HTR-8/SVneo (cell line): ENCODE results near the gene PDE4B.

Source experiments
- DNase-seq: peaks from one replicate; pipeline ENCODE4 v3.0.0; 2011; ENCODE audit warnings: low spot score, mixed read lengths; ENCODE audit not compliant: insufficient read length
- FAIRE-seq: peaks from 2 replicates; lab custom pipeline; 2011; peaks lifted over from hg19 to GRCh38; lab: Jason Lieb, UNC

PDE4B gene

DNA sequence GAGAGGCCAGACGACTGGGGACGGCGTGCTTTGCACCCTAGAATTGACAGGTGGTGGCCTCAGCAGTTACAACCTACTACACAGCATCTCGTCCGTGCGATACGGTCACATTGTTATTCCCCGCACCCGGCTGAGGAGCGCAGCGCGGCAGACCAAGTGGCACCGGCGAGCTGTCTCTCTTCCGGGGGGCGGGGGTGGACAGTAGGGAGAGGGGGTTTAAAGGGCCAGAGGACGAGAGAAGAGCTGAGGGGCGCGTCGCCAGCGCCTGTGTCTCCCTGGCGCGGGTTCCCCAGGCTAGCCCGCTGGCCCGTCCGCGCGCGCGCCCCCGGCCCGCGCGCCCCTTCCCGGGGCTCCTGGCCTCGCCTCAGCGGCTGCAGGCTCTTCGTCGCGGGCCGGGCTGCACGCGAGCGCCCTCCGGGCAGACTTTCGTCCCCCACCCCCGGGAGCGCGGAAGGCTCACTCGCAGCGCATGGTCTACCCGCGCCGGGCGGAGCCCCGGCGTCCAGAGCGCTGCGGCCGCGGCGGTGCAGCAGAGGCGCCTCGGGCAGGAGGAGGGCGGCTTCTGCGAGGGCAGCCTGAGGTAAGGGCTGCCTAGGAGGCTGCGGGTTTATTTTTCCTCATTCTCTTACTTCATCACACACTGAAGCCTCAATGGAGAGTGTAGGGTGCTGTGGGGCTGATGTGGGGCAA is at the start of gene PDE4B:
PDE4B (plus strand) TSS at position 227 of the 690 bp plus-strand sequence.
- FAIRE-seq = no peak
- DNase-seq = no peak

DNA sequence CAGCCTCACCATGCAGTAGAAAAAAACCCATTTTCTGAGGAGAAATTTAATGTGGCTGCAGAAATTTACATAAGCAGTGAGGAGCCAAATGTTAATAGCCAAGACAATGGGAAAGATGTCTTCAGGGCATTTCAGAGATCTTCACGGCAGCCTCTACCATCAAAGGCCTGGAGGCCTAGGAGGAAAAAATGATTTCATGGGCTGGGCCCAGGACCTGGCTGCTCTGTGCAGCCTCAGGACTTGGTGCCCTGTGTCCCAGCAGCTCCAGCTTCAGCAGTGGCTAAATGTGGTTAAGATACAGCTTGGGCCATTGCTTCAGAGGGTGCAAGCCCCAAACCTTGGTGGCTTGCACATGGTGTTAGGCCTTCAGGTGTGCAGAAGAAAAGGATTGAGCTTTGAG is 48.0 kb upstream of the PDE4B start:
- DNase-seq = no peak
- no peak for FAIRE-seq

DNA sequence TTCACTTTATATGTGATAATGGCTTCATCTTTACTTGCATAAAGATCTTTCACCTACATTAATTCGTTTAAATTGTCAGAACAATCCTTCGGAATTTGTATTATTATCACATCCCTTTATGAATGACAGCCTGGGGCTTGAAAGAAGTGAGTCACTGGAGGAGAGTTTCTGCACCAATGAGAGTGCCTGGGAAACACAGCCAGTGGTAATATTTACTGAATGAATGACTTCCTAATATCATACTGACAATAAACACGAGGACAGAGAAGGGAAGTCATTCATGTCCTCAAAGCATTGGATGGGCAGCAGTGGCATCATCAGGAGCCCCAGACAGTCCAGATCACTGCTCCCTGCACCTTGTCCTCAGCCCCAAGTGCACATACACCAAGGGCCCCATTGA is 40.7 kb upstream of the PDE4B start:
- DNase-seq = no peak
- no peak for FAIRE-seq

DNA sequence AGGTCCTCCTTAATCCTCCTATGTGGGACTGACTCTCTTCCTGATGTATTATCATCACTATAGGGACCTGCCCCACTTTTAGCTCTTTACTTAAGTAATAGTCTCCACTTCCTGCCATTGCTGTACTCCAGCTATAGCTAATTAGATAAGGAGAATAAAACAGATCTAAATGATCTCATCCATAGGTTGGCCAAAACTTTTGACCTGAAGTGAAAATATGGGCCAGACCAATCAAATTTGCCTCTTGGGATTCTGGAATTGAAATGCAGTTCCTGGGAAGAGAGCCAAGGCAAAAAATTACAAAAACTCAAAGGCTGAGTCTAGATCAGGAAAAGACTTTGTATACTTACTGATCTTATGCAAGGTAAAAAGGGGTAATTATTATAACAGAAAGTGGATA is 36.1 kb upstream of the PDE4B start:
- no peak for DNase-seq
- no peak for FAIRE-seq

DNA sequence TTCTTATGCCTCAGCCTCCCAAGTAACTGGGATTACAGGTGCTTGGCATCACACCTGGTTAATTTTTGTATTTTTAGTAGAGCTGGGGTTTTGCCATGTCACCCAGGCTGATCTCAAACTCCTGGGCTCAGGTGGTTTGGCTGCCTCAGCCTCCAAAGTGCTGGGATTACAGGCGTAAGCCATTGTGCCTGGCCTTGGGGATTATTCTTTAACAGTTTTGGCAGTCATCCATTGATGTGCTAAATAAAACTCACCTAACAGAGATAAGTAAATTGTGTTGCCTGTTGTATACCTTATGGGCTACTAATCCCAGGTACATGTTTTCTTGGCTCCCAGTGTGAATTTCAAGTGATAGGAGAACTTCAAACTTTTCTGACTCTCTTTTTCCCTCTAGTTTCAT is 35.2 kb upstream of the PDE4B start:
- no peak for FAIRE-seq

DNA sequence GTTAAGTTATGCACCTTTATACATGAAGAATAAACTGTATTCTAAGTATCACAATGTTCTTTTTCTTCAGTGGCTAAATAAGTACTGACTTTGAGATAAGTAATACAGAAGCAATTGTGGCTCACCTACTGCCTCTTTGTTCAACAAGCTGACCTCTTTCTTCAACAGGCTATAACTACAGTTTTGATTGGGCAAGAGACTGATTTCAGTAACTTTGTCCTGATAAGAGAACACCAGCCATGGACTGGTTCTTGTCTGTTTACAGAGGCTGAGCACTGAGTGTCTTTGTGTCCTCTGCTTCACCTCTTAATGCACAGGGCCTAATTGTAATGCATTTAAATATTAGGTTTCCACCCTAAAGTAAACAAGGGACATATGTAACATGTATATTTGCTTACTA is 34.6 kb upstream of the PDE4B start:
- FAIRE-seq (no peak), DNase-seq (no peak)

More for the DNA sequence above, 35.2 kb upstream of the PDE4B start:
- no peak for DNase-seq

DNA sequence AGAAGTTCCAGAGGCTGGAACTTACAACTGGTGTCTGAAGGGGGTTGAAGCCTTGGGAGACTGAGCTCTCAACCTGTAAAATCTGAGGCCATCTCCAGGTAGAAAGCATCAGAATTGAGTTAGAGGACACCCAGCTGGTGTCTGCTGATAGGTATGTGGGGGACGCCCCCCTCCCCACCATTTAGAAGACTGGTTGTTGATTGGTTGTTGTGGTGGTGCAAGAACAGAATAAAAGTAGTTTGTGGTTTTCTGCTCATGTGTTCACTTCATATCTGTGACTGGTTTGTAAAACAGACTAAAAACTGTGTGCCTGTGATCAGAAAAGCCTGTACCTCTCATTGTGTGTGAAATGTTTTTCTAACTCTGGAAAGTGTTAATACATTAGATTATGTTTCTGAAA is 33.2 kb upstream of the PDE4B start:
- FAIRE-seq = no peak
- DNase-seq = no peak

DNA sequence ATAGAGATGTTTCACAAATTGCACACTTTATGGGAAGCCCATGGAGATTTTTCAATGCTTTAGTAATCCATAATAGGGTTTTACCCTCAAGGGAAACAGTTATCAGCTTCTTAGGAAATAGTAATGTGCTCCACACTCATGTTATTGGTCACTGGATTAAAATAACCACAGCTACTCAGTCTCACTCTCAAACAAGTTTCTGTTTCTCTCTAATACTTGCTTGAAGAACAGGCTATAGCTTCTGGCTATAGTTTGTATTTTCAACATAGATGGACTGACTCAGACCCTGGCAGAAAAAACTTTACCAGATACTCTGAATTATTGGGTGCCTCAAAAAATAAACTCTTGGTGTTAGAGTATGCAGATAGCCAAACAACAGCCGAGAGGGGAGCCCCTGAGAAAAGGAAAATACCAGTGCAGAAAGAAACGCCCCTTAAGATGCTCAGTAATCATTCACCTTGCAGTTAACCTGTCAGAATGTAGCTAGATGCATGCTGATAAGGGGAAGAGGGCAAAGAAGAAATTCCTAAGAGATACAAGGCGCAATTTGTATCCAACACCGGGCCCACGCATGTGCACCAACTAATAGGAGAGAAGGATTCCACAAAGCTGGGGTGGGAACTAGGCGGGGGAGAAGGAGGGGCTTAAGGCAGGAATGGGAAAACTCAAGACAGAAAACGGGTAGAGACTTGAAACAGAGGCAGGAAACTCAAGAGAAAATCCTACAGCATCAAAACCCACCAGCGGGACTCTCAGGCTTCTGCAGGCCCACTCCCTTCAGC is 30.4 kb upstream of the PDE4B start:
- DNase-seq = no peak
- no peak for FAIRE-seq

DNA sequence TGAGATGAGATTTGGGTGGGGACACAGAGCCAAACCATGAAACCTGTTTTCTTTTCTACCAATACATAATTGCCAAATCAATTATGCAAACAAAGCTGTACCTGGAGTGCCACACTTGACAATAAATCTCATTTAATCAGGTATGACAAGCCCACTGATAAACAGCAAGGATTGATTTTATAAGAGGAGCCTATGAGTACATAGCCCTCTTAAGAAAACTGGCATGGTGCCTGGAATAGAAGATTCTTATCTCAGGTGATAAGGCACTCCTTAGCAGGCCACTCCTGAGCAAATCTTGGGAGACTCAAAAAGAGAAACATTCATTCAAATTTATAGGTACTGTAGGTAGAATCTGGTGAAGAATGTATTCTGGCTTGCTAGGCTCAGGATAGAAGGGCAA is 28.6 kb upstream of the PDE4B start:
- DNase-seq = no peak
- no peak for FAIRE-seq

DNA sequence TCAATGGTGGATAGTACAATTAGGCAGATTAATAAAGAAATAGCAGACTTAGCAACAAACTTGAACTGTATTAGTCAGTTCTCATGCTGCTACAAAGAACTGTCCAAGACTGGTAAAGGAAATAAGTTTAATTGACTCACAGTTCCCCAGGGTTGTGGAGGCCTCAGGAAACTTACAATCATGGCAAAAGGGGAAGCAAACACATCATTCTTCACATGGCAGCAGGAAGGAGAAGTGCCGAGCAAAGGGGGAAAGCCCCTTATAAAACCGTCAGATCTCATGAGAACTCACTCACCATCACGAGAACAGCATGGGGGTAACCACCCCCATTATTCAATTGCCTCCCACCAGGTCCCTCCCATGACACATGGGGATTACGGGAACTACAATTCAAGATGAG is 27.1 kb upstream of the PDE4B start:
- DNase-seq (no peak), FAIRE-seq (no peak)

DNA sequence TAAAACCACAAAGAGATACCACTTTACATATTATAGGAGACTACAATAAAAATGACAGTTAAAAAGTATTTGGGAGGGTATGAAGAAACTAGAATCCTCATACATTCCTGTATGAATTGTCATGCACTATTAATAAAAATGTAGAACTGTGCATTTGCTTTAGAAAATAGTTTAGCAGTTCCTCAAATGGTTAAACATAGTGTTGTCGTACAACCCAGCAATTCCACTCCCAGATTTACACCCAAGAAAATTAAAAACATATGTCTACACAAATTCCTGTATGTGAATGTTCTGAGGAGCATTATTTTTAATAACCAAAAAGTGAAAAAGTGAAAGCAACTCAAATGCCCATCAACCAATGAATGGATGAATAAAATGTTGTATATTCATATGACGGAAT is 23.1 kb upstream of the PDE4B start:
- no peak for FAIRE-seq
- DNase-seq = no peak

DNA sequence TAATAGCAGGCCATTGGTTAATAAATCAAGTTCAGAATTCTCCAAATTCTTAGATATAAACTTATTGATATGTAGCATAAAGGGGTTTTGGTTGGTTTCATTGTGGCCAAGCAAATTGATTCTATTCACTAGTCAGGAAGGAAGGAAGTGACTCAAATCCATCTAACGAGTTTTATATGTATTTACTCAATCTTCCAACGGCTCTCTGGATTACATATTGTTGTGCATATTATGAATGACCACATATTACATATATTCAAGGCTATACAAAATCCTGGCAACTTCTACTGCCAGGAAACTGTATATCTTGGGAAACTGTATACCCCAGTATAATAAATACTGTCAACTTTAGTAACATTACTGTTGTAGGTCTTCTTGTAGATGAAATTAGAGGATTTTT is 20.1 kb upstream of the PDE4B start:
- FAIRE-seq (no peak), DNase-seq (no peak)

DNA sequence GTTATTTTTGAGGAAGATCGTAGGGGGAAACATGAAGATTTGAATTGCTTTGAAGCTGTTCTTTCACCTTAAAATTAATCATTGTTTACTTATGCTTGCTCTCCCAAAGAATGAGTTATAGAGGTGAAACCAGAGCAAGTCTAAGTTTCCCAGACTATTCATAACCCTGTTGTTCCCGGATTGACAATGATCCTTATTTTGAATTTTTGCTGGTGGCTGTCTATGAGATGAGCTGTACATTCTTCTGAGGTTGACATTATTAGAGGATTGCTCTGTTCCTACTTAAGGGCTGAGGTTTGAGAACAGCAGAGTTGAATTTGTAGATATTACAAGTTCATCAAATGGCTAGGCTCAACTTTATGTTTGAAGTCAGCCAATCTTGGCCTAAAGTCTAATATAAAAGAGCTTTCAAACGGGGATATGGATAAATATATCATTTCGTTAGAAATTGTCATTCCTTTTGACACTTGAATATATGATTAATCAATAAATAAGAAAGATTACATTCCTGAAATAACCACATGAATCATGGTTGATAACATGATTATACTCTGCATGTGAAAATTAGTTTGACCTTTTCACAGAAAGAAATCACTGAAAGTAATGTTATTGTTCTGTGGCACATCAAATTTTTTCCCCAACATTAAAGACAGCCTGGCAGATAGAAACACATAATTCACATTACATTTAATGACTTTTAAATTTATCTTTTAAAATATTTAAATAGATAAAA is 19.1 kb upstream of the PDE4B start:
- DNase-seq (no peak), FAIRE-seq (no peak)

DNA sequence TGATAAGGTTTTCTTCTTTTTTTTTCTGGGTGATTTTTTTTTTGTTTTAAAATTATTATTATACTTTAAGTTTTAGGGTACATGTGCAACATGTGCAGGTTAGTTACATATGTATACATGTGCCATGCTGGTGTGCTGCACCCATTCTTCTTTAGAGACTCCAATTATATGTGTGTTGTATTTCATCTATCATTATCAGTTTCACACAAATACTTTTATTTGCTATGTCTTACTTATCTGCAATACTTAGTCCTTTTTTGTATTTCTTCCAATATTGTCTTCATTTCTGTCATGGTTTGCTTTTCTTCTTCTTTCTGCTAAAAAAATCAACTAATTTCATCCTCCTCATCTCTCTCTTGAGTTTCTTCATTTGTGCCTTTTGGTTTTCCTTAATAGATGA is 3.9 kb upstream of the PDE4B start:
- no peak for DNase-seq
- no peak for FAIRE-seq

DNA sequence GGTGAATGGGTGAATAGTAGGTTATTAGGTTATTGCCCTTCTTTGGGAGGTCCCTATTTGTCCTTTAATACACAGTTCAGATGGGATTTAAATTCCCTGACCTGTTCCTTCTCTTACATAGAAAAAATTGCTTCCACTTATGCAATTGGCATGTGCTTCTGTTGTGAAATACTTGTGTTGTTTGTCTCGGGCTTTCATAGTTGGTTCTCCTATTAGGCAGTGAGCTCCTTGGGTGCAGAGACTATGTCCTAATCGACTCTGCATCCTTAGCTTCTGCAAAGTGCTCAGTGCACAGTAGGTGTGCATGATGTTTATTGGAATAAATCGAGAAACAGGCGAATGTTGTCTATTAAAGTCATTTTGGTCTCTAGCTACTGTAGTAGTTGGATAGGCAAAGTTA is 1.3 kb upstream of the PDE4B start:
- DNase-seq (no peak), FAIRE-seq (no peak)

DNA sequence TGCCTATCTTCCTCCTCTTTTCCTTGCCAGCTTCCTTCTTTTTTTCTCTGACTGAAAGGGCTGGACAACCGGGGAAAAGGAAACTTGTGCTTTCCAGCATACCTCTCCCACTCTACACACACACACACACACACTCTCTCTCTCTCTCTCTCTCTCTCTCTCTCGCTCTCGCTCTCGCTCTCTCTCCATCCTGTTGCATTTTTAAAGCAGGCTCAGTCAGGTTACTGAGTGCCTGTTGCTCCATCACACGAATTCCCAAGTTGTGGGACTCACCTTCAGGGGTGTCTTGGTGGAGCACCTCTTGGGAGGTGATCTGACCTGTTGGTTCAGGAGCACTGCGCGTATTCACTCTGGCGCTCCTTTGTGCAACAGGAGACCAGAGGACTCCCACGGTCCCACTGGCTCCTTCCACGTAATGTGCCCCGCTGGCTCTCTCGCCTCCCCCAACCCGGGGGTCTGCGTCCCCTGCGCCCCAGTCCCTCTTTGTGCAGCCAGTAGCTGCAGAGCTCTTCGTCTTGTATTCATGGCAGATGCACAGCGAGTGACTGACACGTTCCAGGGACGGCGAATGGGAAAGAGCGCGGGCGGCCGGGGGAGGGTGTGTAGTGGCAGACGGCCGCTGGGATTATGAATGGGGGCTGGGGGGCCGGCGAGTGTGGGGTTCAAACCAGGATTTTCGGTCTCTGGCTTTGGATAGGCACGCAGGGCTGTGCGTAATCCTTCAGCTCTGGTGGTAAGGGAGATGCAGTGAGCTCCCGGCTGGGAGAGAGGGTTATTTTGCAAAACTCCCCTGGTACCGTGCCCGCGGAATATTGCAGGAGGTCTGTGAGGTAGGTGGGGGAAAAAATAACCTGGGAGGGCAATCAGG is 660 bp upstream of the PDE4B start:
- no peak for FAIRE-seq

DNA sequence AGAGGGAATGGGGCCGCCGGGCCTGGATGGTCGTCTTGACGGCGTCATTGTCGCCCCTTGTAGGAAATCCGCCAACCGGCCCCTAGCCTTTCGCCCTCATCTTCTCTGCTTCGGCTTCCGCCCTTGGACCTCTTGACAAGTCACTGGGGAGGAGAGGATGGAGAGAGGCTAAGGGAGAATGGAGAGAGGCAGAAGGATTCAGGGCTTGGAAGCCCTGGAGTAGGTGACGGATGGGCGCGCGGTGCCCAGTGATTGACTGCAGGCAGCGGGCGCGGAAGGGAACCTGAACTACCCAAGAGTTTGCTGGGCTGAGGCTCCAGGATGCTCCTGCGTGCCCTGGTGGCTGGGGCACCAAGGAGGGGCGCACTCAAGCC is 651 bp downstream of the PDE4B start:
- FAIRE-seq (no peak), DNase-seq (no peak)

More for the DNA sequence above, 660 bp upstream of the PDE4B start:
- no peak for DNase-seq

DNA sequence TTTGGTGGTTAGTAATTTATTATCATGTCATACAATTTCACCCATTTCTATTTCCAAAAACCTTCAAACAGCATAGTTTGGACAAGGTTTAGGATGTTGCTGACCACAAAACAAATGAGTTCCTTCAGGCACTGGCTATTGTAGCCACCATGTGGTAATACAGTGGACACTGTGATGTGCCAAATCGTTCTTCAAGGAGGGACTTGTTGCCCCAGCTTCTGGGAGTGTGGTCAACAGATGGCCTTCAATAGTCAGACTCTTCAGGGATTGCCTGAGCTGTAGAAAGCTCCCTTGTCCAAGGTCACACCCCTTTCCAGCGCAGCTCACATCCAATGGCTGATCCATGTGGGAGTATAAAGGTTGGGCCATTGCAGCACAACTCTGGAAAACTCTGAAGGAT is 2.6 kb downstream of the PDE4B start:
- FAIRE-seq (no peak), DNase-seq (no peak)

DNA sequence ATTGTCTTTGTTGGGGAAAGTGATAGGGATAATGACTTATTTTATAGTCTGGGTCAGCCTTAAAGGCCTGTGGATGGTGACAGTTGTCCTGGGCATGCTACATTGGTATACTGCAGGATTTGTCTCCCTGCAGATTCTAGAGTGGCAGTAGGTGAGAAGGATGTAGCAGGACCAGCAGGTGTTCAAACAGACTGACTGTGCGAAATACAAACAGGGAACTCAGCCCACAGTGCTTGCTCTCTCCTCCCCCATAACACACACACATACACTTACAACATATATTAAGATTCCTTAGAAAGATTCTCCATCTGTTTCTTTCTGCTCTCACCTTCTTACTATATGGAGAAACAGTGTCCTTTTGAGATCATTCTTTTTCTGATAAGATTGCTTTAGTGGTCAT is 6.9 kb downstream of the PDE4B start:
- no peak for FAIRE-seq
- no peak for DNase-seq

DNA sequence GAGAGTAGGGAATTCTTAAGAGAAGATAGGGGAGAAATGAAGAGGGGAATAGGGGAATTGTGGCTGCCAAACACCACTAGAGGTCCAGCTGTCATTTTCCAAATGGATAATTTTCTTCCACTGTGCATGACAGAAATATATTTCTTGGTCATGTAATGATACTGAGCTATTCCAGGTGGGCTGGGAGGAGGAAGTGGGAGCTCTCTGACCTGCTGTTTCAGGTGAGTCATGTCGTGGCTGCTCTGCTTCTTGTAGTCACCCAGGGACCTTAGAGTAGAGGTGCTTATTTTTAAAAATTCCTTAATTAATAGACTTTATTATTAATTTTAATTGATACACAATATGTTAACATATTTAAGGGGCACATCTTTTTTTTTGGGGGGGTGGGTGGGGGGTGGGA is 11.9 kb downstream of the PDE4B start:
- FAIRE-seq = no peak
- no peak for DNase-seq
